ENCODE results near the gene ZNF169.

GRCh38 chr9:94228616-94229015 lies 30.5 kb upstream of the ZNF169 start:
- TF ChIP-seq CTCF (IDR thresholded peaks at IDR 0.05) (no peak), POLR2A (IDR thresholded peaks at IDR 0.05) (no peak)
